C4-2B (cell line): ENCODE data around the gene TM9SF3.

Experiments used
- CTCF ChIP-seq: fragments of 450-650 bp; conservative IDR thresholded peaks from 2 replicates; pipeline ENCODE4 v1.5.1; 2017; ENCODE audit warnings: mild to moderate bottlenecking
- ZFX ChIP-seq: fragments of 450-650 bp; IDR thresholded peaks from 2 replicates; pipeline ENCODE4 v1.6.1; 2017

GRCh38 chr10:96632974-96633710 is 46.3 kb upstream of the TM9SF3 start:
- TF ChIP-seq CTCF (no peak), ZFX (no peak)
